BLaER1 (cell line): ENCODE data around the gene PHAX.
"Not testable (repeated sequence)": the region's sequence is repeated elsewhere in the genome, so short reads cannot be mapped to it uniquely, and the experiment has no call there.

Experiments
- H3K27ac ChIP-seq: shearing (Covaris generic); formaldehyde crosslinking; 2 replicates; pipeline ENCODE4 v1.8.1; 2022
- H3K27me3 ChIP-seq: shearing (Covaris generic); formaldehyde crosslinking; 2 replicates; pipeline ENCODE4 v1.8.1; 2022
- H3K36me3 ChIP-seq: shearing (Covaris generic); formaldehyde crosslinking; 2 replicates; pipeline ENCODE4 v1.8.1; 2022
- H3K4me1 ChIP-seq: shearing (Covaris generic); formaldehyde crosslinking; 2 replicates; pipeline ENCODE4 v1.8.1; 2022
- H3K4me2 ChIP-seq: shearing (Covaris generic); formaldehyde crosslinking; 2 replicates; pipeline ENCODE4 v1.8.1; 2022
- H3K4me3 ChIP-seq: shearing (Covaris generic); formaldehyde crosslinking; 2 replicates; pipeline ENCODE4 v1.8.1; 2022
- H3K9ac ChIP-seq: shearing (Covaris generic); formaldehyde crosslinking; 2 replicates; pipeline ENCODE4 v1.8.1; 2022
- H3K9me3 ChIP-seq: shearing (Covaris generic); formaldehyde crosslinking; 2 replicates; pipeline ENCODE4 v1.8.1; 2022
- H4K20me1 ChIP-seq: shearing (Covaris generic); formaldehyde crosslinking; 2 replicates; pipeline ENCODE4 v1.8.1; 2022
- Cebpa-rat ChIP-seq: shearing (Covaris generic); IDR thresholded peaks from 2 replicates; pipeline ENCODE4 v1.8.1; 2022

PHAX gene, protein sequence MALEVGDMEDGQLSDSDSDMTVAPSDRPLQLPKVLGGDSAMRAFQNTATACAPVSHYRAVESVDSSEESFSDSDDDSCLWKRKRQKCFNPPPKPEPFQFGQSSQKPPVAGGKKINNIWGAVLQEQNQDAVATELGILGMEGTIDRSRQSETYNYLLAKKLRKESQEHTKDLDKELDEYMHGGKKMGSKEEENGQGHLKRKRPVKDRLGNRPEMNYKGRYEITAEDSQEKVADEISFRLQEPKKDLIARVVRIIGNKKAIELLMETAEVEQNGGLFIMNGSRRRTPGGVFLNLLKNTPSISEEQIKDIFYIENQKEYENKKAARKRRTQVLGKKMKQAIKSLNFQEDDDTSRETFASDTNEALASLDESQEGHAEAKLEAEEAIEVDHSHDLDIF

DNA sequence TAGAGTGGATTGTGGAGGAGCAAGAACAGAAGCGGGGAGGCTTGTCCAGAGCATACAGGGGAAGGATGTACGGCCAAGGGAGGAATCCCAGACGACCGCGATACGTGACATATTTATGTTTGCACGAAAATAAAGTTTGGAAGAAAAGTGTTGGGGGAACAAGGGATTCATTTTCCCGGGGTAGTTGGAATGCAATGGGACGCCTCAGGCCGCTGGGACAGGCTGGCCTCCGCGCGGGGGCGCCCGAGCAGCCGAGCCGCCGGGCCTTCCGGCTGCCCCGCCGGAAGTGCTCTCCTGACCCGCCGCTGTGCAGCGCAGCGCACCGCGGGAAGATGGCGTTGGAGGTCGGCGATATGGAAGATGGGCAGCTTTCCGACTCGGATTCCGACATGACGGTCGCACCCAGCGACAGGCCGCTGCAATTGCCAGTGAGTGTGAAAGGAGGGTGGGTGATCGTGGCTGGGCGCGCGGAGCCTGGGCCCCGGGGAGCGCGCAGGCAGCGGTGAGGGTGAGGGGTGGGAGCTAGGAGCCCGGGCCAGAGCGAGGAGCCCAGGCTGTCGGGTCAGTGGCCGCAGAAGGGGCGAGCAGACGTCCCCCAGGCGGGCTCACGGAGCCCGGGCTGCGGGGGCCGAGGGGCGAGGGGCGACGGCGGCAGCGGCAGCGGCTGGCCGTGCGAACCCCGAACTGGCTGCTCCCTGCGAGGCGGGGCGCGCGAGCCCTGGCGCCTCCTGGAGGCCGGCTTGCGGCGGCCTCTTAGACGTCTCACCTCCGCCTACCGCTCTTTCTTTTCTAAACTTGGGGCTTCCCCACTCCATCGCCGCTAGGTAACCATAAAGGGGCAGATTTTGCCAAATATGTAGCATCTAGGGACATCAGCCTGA is at the start of gene PHAX:
TSS of gene PHAX (plus strand) at position 317 of the 881 bp plus-strand sequence. CDS start at position 333, 16 bp downstream.
- Histone ChIP-seq H3K4me2 (peak within 1 kb of the TSS; percentile 87), H3K27ac (peak within 1 kb of the TSS; percentile 88), H3K27me3 (peaks cover 5% of the 10 kb centered on the region; the same call in 1 of the 2 replicates), H3K36me3 (peaks cover 24% of the 10 kb centered on the region), H3K9ac (peak within 1 kb of the TSS; percentile 91), H3K4me3 (peak within 1 kb of the TSS; percentile 92), H4K20me1 (peaks cover 36% of the 10 kb centered on the region), H3K9me3 (peaks cover 5% of the 10 kb centered on the region; the same call in 1 of the 2 replicates), H3K4me1 (peaks cover 24% of the 10 kb centered on the region)
- TF ChIP-seq Cebpa-rat: no peak

DNA sequence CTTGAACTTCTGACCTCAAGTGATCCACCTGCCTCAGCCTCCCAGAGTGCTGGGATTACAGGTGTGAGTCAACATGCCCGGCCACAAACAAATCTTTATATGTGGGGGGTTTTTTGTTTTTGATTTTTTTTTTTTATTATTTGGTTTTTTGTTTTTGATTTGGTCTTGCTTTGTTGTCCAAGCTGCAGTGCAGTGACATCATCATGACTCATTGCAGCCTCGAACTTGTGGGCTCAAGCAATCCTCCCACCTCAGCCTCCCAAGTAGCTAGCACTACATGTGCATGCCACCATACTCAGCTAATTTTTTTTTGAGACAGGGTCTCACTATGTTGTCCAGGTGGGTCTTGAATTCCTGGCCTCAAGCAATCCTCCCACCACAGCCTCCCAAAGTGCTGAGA is 48.1 kb upstream of the PHAX start:
- Histone ChIP-seq H3K4me3 (no peak overlapping the region), H3K4me2 (no peak overlapping the region), H3K9me3 (no peaks in the 10 kb centered on the region), H4K20me1 (no peaks in the 10 kb centered on the region), H3K36me3 (peaks cover 34% of the 10 kb centered on the region), H3K27me3 (no peaks in the 10 kb centered on the region), H3K4me1 (no peaks in the 10 kb centered on the region), H3K27ac (no peak overlapping the region), H3K9ac (no peak overlapping the region)
- TF ChIP-seq Cebpa-rat: no peak

- H3K9ac ChIP-seq, H3K9me3 ChIP-seq, H3K4me3 ChIP-seq, H4K20me1 ChIP-seq, H3K4me2 ChIP-seq, H3K27ac ChIP-seq, H3K27me3 ChIP-seq, H3K4me1 ChIP-seq: not testable (repeated sequence)
- peaks cover 27% of the 10 kb centered on the region for H3K36me3 ChIP-seq
These were observed 45.6 kb upstream of the PHAX start for GRCh38 chr5:126555101-126555500.

DNA sequence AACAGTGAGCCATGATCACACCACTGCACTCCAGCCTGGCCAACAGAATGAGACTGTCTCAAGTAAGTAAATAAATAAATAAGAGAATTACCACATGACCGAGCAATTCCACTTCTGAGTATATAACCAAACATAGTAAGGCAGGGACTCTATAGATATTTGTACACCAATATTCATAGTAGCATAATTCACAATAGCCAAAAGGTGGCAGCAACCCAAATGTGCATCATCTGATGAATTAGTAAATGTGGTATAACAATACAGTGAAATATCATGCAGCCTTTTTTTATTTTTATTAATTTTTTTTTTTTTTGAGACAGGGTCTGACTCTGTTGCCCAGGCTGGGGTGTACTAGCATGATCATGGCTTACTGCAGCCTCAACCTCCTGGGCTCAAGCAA is 38.8 kb upstream of the PHAX start:
- no peaks in the 10 kb centered on the region for H3K27me3 ChIP-seq
- no peak overlapping the region for H3K27ac ChIP-seq
- peaks cover 16% of the 10 kb centered on the region; the same call in 1 of the 2 replicates for H3K36me3 ChIP-seq
- H3K4me2 ChIP-seq: no peak overlapping the region
- no peaks in the 10 kb centered on the region for H3K4me1 ChIP-seq
- no peaks in the 10 kb centered on the region for H4K20me1 ChIP-seq
- H3K9ac ChIP-seq: no peak overlapping the region
- no peak overlapping the region for H3K4me3 ChIP-seq
- no peaks in the 10 kb centered on the region for H3K9me3 ChIP-seq
- no peak for TF ChIP-seq Cebpa-rat

- H3K27me3 ChIP-seq: no peaks in the 10 kb centered on the region
- H3K9ac ChIP-seq: no peak overlapping the region
- no peak for TF ChIP-seq Cebpa-rat
- no peaks in the 10 kb centered on the region for H3K4me1 ChIP-seq
- no peak overlapping the region for H3K4me2 ChIP-seq
- H3K4me3 ChIP-seq: no peak overlapping the region
- no peak overlapping the region for H3K27ac ChIP-seq
- no peaks in the 10 kb centered on the region for H4K20me1 ChIP-seq
- H3K9me3 ChIP-seq: no peaks in the 10 kb centered on the region
- H3K36me3 ChIP-seq: peaks cover 16% of the 10 kb centered on the region; the same call in 1 of the 2 replicates
These were observed 37.9 kb upstream of the PHAX start for GRCh38 chr5:126562823-126563222.

- H3K4me3 ChIP-seq: no peak overlapping the region
- no peak for TF ChIP-seq Cebpa-rat
- no peak overlapping the region for H3K9ac ChIP-seq
- H3K36me3 ChIP-seq: peaks cover 27% of the 10 kb centered on the region
- H3K4me1 ChIP-seq: no peaks in the 10 kb centered on the region
- H3K27me3 ChIP-seq: no peaks in the 10 kb centered on the region
- no peak overlapping the region for H3K27ac ChIP-seq
- H3K4me2 ChIP-seq: no peak overlapping the region
- no peaks in the 10 kb centered on the region for H4K20me1 ChIP-seq
- no peaks in the 10 kb centered on the region for H3K9me3 ChIP-seq
These were observed 32.5 kb upstream of the PHAX start for GRCh38 chr5:126568206-126568755.

- Histone ChIP-seq H3K4me3 (no peak overlapping the region), H3K27me3 (no peaks in the 10 kb centered on the region), H3K9ac (no peak overlapping the region), H3K4me1 (no peaks in the 10 kb centered on the region), H3K4me2 (no peak overlapping the region), H3K36me3 (peaks cover 12% of the 10 kb centered on the region; the same call in 1 of the 2 replicates), H4K20me1 (no peaks in the 10 kb centered on the region), H3K9me3 (no peaks in the 10 kb centered on the region), H3K27ac (no peak overlapping the region)
- no peak for TF ChIP-seq Cebpa-rat
These were observed 25.1 kb upstream of the PHAX start for GRCh38 chr5:126575644-126576043.

DNA sequence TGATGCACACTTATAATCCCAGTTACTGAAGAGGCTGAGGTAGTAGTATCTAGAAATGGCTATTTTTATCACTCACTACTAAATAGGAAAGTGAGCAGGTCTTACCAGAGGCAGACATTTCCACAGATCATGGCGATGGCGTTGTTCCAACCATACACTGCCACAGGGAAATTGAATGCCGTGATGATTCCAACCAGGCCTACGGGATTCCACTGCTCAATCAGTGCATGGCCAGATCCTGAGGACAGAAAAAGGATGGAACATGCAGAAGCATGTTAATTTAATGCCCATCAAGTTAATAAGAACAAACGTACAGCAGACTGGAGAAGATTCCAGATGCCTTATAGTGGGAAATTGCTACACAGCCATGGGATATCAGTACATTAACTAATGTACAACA is 23.8 kb upstream of the PHAX start:
- no peak overlapping the region for H3K4me2 ChIP-seq
- no peaks in the 10 kb centered on the region for H3K27me3 ChIP-seq
- H3K4me3 ChIP-seq: no peak overlapping the region
- no peak overlapping the region for H3K9ac ChIP-seq
- no peaks in the 10 kb centered on the region for H3K4me1 ChIP-seq
- peaks cover 26% of the 10 kb centered on the region for H3K36me3 ChIP-seq
- H3K9me3 ChIP-seq: no peaks in the 10 kb centered on the region
- H4K20me1 ChIP-seq: no peaks in the 10 kb centered on the region
- no peak for TF ChIP-seq Cebpa-rat
- no peak overlapping the region for H3K27ac ChIP-seq

- Histone ChIP-seq H3K4me2 (no peak overlapping the region), H3K4me1 (no peaks in the 10 kb centered on the region), H3K4me3 (no peak overlapping the region), H3K9ac (no peak overlapping the region), H3K27me3 (no peaks in the 10 kb centered on the region), H3K9me3 (no peaks in the 10 kb centered on the region), H3K36me3 (peaks cover 26% of the 10 kb centered on the region), H4K20me1 (no peaks in the 10 kb centered on the region), H3K27ac (no peak overlapping the region)
- TF ChIP-seq Cebpa-rat: no peak
These were observed 23.3 kb upstream of the PHAX start for GRCh38 chr5:126577415-126577814.

GRCh38 chr5:126579716-126580115 is 21.0 kb upstream of the PHAX start:
- no peak overlapping the region for H3K27ac ChIP-seq
- no peak overlapping the region for H3K4me3 ChIP-seq
- H3K4me1 ChIP-seq: no peaks in the 10 kb centered on the region
- no peak for TF ChIP-seq Cebpa-rat
- no peak overlapping the region for H3K9ac ChIP-seq
- H3K9me3 ChIP-seq: no peaks in the 10 kb centered on the region
- no peaks in the 10 kb centered on the region for H4K20me1 ChIP-seq
- H3K27me3 ChIP-seq: no peaks in the 10 kb centered on the region
- H3K36me3 ChIP-seq: peaks cover 25% of the 10 kb centered on the region
- no peak overlapping the region for H3K4me2 ChIP-seq
